Stimulated activated CD4-positive, alpha-beta T cell treated with anti-CD3 and anti-CD28 coated beads, TNF-alpha, amount 100 ng/mL, for 48 hours (primary cell): ENCODE measurements around the gene CELSR2.

ENCODE experiments used
- DNase-seq, 3 donors: peaks; one replicate each; pipeline ENCODE4 v3.0.0-alpha.2; 2020; ENCODE audit warnings: low read depth in 3 of 3

CELSR2 gene

DNA sequence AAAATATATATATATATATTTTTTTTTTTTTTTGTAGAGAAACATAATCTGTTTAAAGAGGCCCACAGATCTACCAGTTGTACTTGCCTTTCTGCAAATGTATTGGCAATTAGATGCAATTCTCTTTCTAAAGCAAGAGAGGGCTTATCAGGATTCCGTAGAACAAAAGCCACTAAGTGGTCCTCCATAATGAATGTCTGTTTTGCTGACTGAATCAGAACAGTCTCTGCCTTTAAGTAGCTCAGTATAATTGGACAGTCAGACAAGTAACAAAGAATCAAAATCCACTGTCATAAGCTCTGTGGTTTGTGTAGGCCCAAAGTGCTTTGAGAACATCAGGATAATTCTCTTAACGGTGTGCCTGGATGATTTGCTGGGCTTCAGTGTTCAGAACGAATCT lies 18.3 kb upstream of the CELSR2 start:
- DNase-seq, result no peak

DNA sequence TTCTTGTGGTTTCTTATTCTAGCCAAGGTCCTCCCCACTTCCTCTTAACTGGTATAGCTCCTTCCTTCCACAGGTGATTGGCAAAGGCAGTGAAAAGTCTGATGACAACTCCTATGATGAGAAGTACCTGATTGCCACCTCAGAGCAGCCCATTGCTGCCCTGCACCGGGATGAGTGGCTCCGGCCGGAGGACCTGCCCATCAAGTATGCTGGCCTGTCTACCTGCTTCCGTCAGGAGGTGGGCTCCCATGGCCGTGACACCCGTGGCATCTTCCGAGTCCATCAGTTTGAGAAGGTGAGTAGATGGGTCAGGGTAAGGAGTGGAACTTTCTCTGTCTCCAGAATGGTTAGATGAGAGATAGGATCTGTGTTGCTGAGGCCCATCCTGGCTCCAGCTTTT lies 14.2 kb upstream of the CELSR2 start:
- DNase-seq, result no peak

DNA sequence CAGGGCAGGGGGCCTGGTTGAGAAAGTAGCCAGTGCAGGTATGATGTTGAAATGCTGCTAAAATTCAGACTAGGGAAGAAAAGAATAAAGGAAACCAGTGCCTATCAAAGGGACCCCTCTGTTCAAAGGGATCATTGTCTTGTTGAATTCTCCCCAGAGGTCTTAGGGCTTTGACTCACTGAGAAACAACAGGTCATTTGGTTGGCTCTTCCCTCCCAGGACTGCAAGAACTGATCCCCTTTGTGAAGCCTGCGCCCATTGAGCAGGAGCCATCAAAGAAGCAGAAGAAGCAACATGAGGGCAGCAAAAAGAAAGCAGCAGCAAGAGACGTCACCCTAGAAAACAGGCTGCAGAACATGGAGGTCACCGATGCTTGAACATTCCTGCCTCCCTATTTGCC lies 11.8 kb upstream of the CELSR2 start:
- no peak for DNase-seq

GRCh38 chr1:109238382-109238781 lies 11.0 kb upstream of the CELSR2 start:
- no peak for DNase-seq

DNA sequence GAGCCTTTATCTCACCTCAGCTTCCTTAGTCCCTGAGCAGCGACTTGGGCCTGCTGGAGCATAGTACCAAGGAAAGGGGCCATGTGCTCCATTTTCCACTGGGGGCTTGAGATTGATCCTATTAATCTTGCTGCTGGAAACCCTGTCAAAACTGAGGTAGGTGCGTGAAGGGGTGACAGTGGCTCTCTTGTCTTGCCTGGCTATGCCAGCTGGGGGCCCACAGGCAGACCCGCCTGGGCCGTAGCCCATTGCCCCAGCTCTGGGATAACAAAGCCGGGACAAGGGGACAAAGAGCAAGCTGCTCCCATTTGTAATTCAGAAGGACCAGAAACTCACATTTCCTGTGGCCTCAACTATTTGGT lies 10.3 kb upstream of the CELSR2 start:
- DNase-seq, result no peak

DNA sequence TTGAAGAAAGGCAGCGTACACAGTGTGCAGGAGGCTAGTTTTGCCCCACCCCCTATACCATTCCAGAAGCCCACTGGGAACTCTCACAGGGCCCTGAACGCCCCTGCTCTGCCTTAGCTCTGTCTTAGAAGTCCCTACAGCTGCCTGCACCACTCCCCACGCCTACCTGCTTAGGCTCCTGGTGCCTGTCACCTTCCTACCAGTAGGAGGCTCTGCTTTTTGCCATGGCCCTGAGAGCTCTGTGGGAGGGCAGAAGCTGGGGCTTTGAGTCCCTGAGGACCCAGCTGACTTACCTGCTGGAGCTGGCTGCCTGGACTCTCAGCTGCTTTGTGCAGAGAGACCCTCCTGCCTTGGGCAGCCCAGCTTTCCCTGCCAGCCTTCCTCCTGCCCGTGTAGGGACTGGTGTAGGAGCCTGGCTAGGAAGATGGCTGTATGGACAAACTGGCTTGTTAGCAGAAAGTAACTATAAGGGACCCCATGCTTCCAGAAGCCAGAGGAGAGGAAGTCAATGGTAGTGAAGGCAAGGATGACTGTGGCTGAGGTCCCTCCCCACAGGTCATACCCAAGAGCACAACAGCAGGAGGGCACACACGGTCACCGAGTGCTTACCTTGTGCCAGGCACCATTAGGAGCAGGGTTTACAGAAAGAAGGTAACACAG lies 9.8 kb upstream of the CELSR2 start:
- no peak for DNase-seq

- no peak for DNase-seq
Observed at GRCh38 chr1:109240158-109241152, 8.9 kb upstream of the CELSR2 start.

DNA sequence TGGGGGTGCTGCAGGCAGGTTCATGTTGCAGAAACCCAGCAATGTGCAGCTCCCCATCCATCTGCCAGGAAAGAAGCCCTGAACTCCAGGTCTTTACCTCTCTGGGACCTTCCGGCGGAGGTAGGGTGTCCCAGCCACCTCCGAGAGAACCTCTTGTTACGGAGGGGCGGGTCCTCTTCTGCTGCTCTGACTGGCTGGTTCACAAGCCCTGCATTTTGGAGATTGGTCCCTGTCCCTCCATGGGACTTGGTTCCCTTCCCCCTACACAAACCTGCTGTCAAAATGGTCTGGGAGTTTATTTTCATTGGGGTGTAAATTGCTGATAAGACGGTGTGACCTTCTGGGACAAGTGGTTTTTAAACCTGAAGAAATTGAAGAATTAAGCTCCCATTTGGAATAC lies 8.0 kb upstream of the CELSR2 start:
- DNase-seq, result no peak

GRCh38 chr1:109241841-109242345 lies 7.4 kb upstream of the CELSR2 start:
- no peak for DNase-seq

- DNase-seq, result no peak
Observed at GRCh38 chr1:109242387-109242786, 7.0 kb upstream of the CELSR2 start.

GRCh38 chr1:109243221-109243620 lies 6.1 kb upstream of the CELSR2 start:
- DNase-seq, result no peak

- no peak for DNase-seq
Observed at GRCh38 chr1:109243860-109244552, 5.3 kb upstream of the CELSR2 start.

DNA sequence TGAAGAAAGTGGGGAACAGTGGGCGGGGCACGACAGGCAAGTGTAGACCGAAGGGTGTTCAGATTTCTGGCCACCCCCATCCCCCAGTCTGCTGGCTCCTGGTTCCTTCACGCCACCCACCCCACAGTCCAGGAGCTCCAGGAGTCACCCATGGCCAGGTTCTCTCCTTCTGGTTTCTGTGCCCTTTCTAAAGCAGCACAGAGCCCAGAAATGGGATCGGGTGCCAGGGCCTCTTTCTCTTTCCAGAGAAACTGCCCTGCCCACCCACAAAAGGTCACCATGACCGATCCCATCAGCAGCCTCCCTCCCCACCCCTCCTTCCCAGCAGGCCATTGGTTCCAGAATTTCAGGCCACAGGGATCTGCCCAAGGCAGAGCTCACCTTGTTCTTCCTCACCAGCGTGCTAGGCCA lies 3.2 kb upstream of the CELSR2 start:
- no peak for DNase-seq

DNA sequence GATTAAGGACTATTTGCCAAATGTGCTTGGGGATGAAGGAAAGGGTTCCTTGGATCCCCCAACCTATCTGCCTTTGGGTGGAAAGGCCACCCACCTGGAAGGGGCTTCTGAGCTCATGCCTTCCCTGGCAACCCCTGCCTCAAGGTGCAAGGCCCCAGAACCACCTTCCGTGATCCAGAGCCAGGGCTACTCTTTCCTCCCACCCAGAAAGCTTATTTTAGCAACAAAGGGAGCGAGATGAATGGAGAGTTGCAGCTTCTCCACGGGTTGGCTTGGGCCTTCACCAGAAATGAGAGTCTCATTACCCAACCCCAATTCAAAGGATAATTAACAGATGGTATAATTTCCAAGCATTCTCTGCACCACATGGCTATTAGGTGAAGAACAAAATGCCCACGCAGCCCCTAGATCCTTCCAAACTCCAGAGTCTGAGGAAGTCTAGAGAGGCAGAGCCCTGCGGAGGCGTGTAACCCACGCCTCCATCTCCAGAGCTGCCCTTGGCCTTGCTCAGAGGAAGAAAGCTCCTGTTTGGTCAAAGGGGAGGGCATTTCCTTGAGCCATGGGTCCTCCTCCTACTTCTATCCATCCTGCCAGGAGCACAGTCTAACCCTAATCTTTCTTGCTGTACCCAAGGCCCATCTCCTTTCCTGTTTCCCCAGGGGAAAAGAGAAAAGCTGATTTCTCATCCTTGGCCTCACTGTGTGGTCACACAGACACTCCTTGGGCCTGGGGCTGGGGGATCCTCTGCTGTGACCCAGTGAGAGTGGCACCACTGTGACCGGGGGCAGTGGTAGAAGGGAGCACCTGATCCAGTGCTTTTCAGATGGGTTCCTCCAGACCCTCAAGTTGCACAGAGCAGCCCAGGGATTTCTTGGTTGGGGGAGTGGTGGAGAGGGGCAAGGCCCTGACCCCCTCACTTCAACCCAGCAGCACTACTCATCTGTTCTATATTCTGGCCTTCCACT lies 1.7 kb upstream of the CELSR2 start:
- DNase-seq, result no peak

- no peak for DNase-seq
Observed at GRCh38 chr1:109248444-109248796, 919 bp upstream of the CELSR2 start.

DNA sequence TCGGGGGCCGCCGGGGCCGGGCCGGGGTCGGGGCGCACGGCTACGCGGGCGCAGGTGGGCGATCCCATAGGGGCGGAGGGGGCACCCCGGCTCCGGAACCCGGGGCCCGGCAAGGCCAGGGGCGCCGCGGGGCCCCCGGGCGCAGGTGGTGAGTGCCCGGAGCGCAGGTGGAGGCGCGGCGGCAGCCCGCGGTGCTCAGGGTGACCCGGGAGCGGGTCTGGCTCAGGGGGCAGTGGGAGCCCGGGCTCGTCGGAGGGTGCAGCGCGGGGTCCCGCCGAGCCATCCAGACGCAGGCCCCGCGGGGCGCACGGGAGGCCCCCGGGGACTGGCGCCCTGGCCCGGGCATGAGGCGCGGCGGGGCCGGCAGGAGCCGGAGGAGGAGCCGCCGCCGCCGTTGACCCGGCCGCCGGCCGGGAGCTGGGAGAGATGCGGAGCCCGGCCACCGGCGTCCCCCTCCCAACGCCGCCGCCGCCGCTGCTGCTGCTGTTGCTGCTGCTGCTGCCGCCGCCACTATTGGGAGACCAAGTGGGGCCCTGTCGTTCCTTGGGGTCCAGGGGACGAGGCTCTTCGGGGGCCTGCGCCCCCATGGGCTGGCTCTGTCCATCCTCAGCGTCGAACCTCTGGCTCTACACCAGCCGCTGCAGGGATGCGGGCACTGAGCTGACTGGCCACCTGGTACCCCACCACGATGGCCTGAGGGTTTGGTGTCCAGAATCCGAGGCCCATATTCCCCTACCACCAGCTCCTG lies 489 bp downstream of the CELSR2 start:
- DNase-seq, result no peak

- no peak for DNase-seq
Observed at GRCh38 chr1:109250454-109251276, 1.3 kb downstream of the CELSR2 start.

- DNase-seq, result no peak
Observed at GRCh38 chr1:109251277-109252166, 2.2 kb downstream of the CELSR2 start.
